HCT116 (cell line): ENCODE measurements around the gene MYZAP.

ENCODE experiments used
- CBX3 ChIP-seq: IDR thresholded peaks from 2 replicates; pipeline ENCODE4 v1.6.1; 2012; ENCODE audit warnings: low read depth
- CEBPB ChIP-seq: IDR thresholded peaks from 2 replicates; pipeline ENCODE4 v1.6.1; 2012; ENCODE audit warnings: low read depth
- CTCF ChIP-seq, 3 experiments: fragments of 200-600 bp in 1 of 3; sonication (generic) in 1 of 3; IDR thresholded peaks in 2 of 3; conservative IDR thresholded peaks in 1 of 3; 2 replicates each; pipeline ENCODE4 v1.5.1; 2012 to 2017; ENCODE audit warnings: low read depth in 2 of 3, low read length in 2 of 3, antibody characterized with exemption in 1 of 3, borderline replicate concordance in 1 of 3, control low read depth in 1 of 3, mild to moderate bottlenecking in 1 of 3, mixed read lengths in 1 of 3, mixed run types in 1 of 3, moderate library complexity in 1 of 3; ENCODE audit not compliant: insufficient read depth in 1 of 3
- EGR1 ChIP-seq: IDR thresholded peaks from 2 replicates; pipeline ENCODE4 v1.6.1; 2012; ENCODE audit warnings: low read depth
- EZH2phosphoT487 ChIP-seq: fragments of 200-600 bp; IDR thresholded peaks from 2 replicates; pipeline ENCODE4 v1.6.1; 2018; ENCODE audit warnings: antibody characterized with exemption, borderline replicate concordance
- JUND ChIP-seq: IDR thresholded peaks from 2 replicates; pipeline ENCODE4 v1.6.1; 2012
- POLR2A ChIP-seq: IDR thresholded peaks from 2 replicates; pipeline ENCODE4 v1.7.0; 2011; ENCODE audit warnings: borderline replicate concordance; ENCODE audit not compliant: insufficient read depth, insufficient read length; ENCODE audit errors: extremely low read depth
- POLR2AphosphoS5 ChIP-seq: IDR thresholded peaks from 2 replicates; pipeline ENCODE4 v1.6.1; 2011; ENCODE audit warnings: mild to moderate bottlenecking, low read depth, low read length, moderate library complexity
- RAD21 ChIP-seq: IDR thresholded peaks from 2 replicates; pipeline ENCODE4 v1.6.1; 2012; ENCODE audit warnings: low read depth, mild to moderate bottlenecking
- TCF7L2 ChIP-seq: IDR thresholded peaks from 2 replicates; pipeline ENCODE4 v1.7.0; 2011; ENCODE audit warnings: borderline replicate concordance, inconsistent platforms; ENCODE audit not compliant: insufficient read depth, insufficient read length; ENCODE audit errors: extremely low read depth
- ZNF274 ChIP-seq: fragments of 200-500 bp; sonication (Bioruptor generic); IDR thresholded peaks from 2 replicates; pipeline ENCODE4 v1.6.1; 2014; ENCODE audit warnings: mild to moderate bottlenecking, low read depth, low read length, inconsistent platforms
- TF ChIP-seq, protein P1 (sequence below): IDR thresholded peaks from 2 replicates; pipeline ENCODE4 v1.6.1; 2011; ENCODE audit warnings: mild to moderate bottlenecking, low read length, moderate library complexity; ENCODE audit not compliant: insufficient replicate concordance; ENCODE audit errors: extremely low read depth
- TF ChIP-seq, protein P2 (sequence below): IDR thresholded peaks from 2 replicates; pipeline ENCODE4 v1.6.1; 2012
- TF ChIP-seq, protein P3 (sequence below): IDR thresholded peaks from 2 replicates; pipeline ENCODE4 v1.6.1; 2012; ENCODE audit warnings: low read depth

GRCh38 chr15:57548351-57548750, 43.4 kb upstream of the MYZAP start:
- TF ChIP-seq JUND (no peak), CTCF (IDR thresholded peaks at IDR 0.05 in 2 of 3, conservative IDR thresholded peaks at IDR 0.05 in 1 of 3; ENCODE audit: borderline replicate concordance in 1 of 3, insufficient read depth in 1 of 3, low read depth in 2 of 3, low read length in 2 of 3) (no peak), TCF7L2 (no peak), POLR2A (no peak), EZH2phosphoT487 (no peak), ZNF274 (no peak), CBX3 (no peak), EGR1 (no peak), RAD21 (no peak), POLR2AphosphoS5 (no peak), CEBPB (no peak)
- TF ChIP-seq, protein P1, sequence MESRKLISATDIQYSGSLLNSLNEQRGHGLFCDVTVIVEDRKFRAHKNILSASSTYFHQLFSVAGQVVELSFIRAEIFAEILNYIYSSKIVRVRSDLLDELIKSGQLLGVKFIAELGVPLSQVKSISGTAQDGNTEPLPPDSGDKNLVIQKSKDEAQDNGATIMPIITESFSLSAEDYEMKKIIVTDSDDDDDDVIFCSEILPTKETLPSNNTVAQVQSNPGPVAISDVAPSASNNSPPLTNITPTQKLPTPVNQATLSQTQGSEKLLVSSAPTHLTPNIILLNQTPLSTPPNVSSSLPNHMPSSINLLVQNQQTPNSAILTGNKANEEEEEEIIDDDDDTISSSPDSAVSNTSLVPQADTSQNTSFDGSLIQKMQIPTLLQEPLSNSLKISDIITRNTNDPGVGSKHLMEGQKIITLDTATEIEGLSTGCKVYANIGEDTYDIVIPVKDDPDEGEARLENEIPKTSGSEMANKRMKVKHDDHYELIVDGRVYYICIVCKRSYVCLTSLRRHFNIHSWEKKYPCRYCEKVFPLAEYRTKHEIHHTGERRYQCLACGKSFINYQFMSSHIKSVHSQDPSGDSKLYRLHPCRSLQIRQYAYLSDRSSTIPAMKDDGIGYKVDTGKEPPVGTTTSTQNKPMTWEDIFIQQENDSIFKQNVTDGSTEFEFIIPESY: no peak
- TF ChIP-seq, protein P2, sequence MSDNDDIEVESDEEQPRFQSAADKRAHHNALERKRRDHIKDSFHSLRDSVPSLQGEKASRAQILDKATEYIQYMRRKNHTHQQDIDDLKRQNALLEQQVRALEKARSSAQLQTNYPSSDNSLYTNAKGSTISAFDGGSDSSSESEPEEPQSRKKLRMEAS: no peak
- TF ChIP-seq, protein P3, sequence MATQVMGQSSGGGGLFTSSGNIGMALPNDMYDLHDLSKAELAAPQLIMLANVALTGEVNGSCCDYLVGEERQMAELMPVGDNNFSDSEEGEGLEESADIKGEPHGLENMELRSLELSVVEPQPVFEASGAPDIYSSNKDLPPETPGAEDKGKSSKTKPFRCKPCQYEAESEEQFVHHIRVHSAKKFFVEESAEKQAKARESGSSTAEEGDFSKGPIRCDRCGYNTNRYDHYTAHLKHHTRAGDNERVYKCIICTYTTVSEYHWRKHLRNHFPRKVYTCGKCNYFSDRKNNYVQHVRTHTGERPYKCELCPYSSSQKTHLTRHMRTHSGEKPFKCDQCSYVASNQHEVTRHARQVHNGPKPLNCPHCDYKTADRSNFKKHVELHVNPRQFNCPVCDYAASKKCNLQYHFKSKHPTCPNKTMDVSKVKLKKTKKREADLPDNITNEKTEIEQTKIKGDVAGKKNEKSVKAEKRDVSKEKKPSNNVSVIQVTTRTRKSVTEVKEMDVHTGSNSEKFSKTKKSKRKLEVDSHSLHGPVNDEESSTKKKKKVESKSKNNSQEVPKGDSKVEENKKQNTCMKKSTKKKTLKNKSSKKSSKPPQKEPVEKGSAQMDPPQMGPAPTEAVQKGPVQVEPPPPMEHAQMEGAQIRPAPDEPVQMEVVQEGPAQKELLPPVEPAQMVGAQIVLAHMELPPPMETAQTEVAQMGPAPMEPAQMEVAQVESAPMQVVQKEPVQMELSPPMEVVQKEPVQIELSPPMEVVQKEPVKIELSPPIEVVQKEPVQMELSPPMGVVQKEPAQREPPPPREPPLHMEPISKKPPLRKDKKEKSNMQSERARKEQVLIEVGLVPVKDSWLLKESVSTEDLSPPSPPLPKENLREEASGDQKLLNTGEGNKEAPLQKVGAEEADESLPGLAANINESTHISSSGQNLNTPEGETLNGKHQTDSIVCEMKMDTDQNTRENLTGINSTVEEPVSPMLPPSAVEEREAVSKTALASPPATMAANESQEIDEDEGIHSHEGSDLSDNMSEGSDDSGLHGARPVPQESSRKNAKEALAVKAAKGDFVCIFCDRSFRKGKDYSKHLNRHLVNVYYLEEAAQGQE: no peak
